Upper lobe of right lung (tissue), 1 donor: ENCODE results near the gene NRP2. TPM values are rescaled to one million over a fixed set of nuclear protein-coding genes. Genes with fewer than 3 reads are reported as not detected.

ENCODE experiments used
- ATAC-seq: fragments of 200-7000 bp; cut with Tn5 transposase; one replicate; pipeline ENCODE4 v1.9.1; 2020; ENCODE audit warnings: mild to moderate bottlenecking, moderate library complexity
- DNase-seq: peaks from one replicate; pipeline ENCODE4 v3.0.0-alpha.2; 2020
- H3K27ac ChIP-seq: fragments of 200-600 bp; one replicate; pipeline ENCODE4 v1.8.0; 2022
- H3K27me3 ChIP-seq: fragments of 200-600 bp; one replicate; pipeline ENCODE4 v1.8.0; 2022; ENCODE audit warnings: mild to moderate bottlenecking
- H3K36me3 ChIP-seq: fragments of 200-600 bp; one replicate; pipeline ENCODE4 v1.8.0; 2022
- H3K4me1 ChIP-seq: fragments of 200-600 bp; one replicate; pipeline ENCODE4 v1.8.0; 2022
- H3K4me3 ChIP-seq: fragments of 200-600 bp; one replicate; pipeline ENCODE4 v1.8.0; 2022; ENCODE audit warnings: mild to moderate bottlenecking
- H3K9me3 ChIP-seq: fragments of 200-600 bp; one replicate; pipeline ENCODE4 v1.8.0; 2022
- intact Hi-C: fragments of 100-400 bp; cut with DNase I; formaldehyde crosslinking; loops from one replicate; pipeline ENCODE4 v1.11.0; 2022
- total RNA-seq: library from RNA; stranded (reverse); fragmentation: NEBNext Ultra II Directional; extraction: Animal tissue kit (Norgen Biotek cat#: 25700); gene quantifications from one replicate; pipeline ENCODE4 v1.2.1, GENCODE V29; 2021
- TF ChIP-seq, protein P1 (sequence below): fragments of 200-600 bp; IDR thresholded peaks from one replicate; pipeline ENCODE4 v1.8.0; 2022; ENCODE audit warnings: antibody characterized with exemption
- donor health status: DM: no; HTN: yes; CAD: no; lungs with severe emphysema.

The NRP2 gene
- total RNA-seq, 1 donor from 2014 or later, result 75.3 TPM

DNA sequence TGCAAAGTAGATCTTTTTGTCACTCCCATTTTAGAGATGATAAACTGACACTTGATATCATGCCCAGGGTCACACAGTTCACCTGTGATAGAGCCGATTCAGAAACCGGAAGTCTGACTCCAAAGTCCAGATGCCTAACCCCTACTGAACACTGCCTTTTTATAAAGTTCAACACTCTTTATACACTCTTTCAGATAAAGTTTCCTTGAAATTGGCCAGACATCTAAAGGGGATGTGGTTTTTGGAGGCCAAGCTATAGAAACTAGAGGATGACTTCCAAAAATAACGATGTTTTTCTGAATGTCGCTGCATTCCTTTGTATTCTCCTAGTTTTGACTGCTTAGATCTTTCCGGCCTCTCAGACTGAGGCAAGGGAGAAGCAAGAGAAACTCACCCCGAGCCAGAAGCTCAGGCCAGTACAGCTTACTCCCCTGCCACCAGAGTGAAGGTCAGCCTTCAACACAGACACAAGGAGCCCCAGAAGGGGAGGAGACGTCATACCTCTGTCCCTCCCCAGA lies 61.8 kb downstream of the NRP2 start:
- intact Hi-C loops, result no loop called here
- H3K4me1 ChIP-seq, result no peaks in the 10 kb centered on the region
- H3K36me3 ChIP-seq, result peaks cover 84% of the 10 kb centered on the region
- H3K27me3 ChIP-seq, result no peaks in the 10 kb centered on the region
- no peak overlapping the region for H3K4me3 ChIP-seq
- DNase-seq (no peak), ATAC-seq (no peak)
- no peaks in the 10 kb centered on the region for H3K9me3 ChIP-seq
- TF ChIP-seq, protein P1, sequence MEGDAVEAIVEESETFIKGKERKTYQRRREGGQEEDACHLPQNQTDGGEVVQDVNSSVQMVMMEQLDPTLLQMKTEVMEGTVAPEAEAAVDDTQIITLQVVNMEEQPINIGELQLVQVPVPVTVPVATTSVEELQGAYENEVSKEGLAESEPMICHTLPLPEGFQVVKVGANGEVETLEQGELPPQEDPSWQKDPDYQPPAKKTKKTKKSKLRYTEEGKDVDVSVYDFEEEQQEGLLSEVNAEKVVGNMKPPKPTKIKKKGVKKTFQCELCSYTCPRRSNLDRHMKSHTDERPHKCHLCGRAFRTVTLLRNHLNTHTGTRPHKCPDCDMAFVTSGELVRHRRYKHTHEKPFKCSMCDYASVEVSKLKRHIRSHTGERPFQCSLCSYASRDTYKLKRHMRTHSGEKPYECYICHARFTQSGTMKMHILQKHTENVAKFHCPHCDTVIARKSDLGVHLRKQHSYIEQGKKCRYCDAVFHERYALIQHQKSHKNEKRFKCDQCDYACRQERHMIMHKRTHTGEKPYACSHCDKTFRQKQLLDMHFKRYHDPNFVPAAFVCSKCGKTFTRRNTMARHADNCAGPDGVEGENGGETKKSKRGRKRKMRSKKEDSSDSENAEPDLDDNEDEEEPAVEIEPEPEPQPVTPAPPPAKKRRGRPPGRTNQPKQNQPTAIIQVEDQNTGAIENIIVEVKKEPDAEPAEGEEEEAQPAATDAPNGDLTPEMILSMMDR, result no peak
- H3K27ac ChIP-seq, result no peak overlapping the region

DNA sequence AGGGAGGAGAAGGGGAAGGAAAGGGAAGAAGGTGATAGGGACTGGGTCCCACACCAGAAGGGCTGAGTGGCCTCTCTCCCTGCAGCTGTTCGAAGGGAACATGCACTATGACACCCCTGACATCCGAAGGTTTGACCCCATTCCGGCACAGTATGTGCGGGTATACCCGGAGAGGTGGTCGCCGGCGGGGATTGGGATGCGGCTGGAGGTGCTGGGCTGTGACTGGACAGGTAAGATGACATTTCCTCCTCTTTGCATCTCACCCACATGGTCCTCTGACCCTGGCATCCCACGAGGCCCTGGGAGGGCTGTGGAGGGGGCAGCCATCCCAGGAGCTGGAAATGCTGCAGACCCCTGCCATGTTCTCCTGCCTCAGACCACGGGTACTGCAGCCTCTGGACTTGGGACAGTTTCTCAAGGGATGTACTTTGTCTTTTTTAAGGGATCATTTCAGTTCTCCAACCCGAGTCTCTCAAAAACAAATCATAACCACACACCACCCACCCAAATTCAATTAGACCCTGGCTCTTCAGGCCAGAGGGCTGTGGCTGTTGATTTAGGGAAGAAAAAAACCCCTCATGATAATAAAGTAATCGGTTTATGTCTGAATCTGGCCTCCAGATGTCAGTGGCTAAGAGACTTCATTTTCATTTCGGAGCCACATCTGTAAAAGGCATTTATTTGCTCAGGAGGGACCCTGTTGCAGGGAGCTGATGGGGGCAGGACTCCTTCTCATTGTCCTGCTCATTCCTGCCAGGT lies 63.5 kb downstream of the NRP2 start:
- H3K36me3 ChIP-seq, result peaks cover 76% of the 10 kb centered on the region
- ATAC-seq (no peak), DNase-seq (no peak)
- TF ChIP-seq, protein P1, result no peak
- intact Hi-C loops, result no loop called here
- H3K27ac ChIP-seq, result no peak overlapping the region
- no peaks in the 10 kb centered on the region for H3K9me3 ChIP-seq
- no peaks in the 10 kb centered on the region for H3K4me1 ChIP-seq
- no peak overlapping the region for H3K4me3 ChIP-seq
- no peaks in the 10 kb centered on the region for H3K27me3 ChIP-seq

DNA sequence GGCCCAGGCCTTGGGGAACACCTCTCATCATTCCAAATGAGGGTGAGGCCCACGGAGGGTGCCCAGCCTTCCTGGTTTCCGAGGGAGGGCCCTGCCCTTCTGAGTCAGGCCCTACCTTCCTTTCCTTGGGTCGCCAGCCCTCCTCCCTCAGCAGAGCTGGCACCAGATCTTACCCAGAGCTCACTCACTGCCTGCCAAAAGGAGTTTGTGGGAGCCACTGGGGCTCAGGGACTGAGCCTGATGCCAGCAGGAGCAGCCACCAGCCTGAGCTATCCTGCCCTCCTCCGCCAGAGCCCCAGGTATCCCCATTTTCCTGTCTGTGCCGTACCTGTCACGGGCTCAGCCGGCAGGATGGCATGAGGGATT lies 64.1 kb downstream of the NRP2 start:
- Histone ChIP-seq H3K27ac (no peak overlapping the region), H3K27me3 (no peaks in the 10 kb centered on the region), H3K4me3 (no peak overlapping the region), H3K9me3 (no peaks in the 10 kb centered on the region), H3K4me1 (no peaks in the 10 kb centered on the region), H3K36me3 (peaks cover 71% of the 10 kb centered on the region)
- peak; percentile 84 for ATAC-seq
- intact Hi-C loops, result no loop called here
- TF ChIP-seq, protein P1, result no peak
- peak; percentile 70 for DNase-seq

DNA sequence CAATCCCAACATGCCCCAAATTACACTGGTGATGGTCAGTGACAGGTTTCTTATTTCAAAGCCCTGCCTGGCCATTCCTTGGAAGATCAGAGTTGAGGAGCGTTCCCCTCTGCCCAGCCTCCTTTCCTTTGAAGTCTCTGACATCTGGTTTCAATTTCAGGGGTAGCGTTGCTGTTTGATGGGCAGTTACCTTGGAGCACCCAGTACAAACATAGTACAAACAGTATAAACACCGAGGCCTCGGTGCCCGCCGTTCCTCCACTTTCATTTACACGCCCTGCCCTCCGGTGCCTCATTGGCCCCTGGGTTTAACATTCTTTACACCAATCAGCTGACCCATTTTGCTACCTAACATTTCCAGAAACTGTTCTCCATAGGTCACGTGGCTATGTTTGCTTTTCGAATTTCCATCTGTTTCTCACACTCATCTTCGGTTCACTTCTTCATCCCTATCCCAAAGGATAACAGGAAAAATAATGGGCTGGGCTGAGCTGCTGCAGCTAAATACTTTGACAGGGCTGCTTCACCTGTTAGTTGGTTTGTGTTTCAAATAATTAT lies 65.6 kb downstream of the NRP2 start:
- intact Hi-C loops, result no loop called here
- no peaks in the 10 kb centered on the region for H3K27me3 ChIP-seq
- TF ChIP-seq, protein P1, result no peak
- DNase-seq (no peak), ATAC-seq (no peak)
- no peaks in the 10 kb centered on the region for H3K9me3 ChIP-seq
- no peaks in the 10 kb centered on the region for H3K4me1 ChIP-seq
- no peak overlapping the region for H3K27ac ChIP-seq
- no peak overlapping the region for H3K4me3 ChIP-seq
- peaks cover 65% of the 10 kb centered on the region for H3K36me3 ChIP-seq

DNA sequence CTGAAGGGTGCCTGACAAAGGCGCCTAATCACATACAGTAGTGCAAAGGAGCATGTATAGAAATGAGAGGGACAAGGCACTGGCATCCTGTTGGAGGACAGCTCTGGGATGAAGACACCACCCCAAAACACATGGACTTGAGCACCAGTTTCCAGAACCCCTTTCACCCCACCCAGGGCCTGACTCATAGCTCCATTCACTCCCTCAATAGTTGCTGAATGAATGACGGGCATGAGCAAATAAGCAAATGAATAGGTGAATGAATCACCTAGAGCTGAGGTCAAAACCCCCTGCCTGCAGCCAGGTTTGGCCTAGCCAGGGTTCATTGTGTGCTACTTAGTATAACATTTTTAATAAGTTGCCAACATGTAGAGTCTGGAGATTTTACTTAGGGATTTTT lies 66.3 kb downstream of the NRP2 start:
- peaks cover 65% of the 10 kb centered on the region for H3K36me3 ChIP-seq

More for the DNA sequence above, 66.3 kb downstream of the NRP2 start:
- Histone ChIP-seq H3K27ac (no peak overlapping the region), H3K27me3 (no peaks in the 10 kb centered on the region), H3K4me1 (no peaks in the 10 kb centered on the region), H3K9me3 (no peaks in the 10 kb centered on the region), H3K4me3 (no peak overlapping the region)
- no peak for DNase-seq
- TF ChIP-seq, protein P1, result no peak
- intact Hi-C loops, result no loop called here
- ATAC-seq, result no peak
